Natural killer cell (primary cell): ENCODE results near the gene KRT32. TPM values are rescaled to one million over a fixed set of nuclear protein-coding genes. Genes with fewer than 3 reads are reported as not detected.

Experiments used
- ATAC-seq, 3 donors: fragments of 150-1000 bp in 2 of 3; fragments of 200-7000 bp in 1 of 3; cut with Tn5 transposase; 1 replicate in 1 of 3; 2 replicates in 2 of 3; pipeline ENCODE4 v1.10.0; 2021; ENCODE audit warnings: mild to moderate bottlenecking in 2 of 3, moderate library complexity in 2 of 3
- DNase-seq, 2 donors: peaks; one replicate each; pipeline versions ENCODE4 v3.0.0 to v3.0.0-alpha.2; 2013 to 2021; ENCODE audit warnings: mixed read lengths in 1 of 2
- H3K27ac ChIP-seq: one replicate; pipeline ENCODE4 v1.5.1; 2013; ENCODE audit warnings: mild to moderate bottlenecking, low read length
- H3K27me3 ChIP-seq: one replicate; pipeline ENCODE4 v1.6.1; 2013; ENCODE audit warnings: low read length; ENCODE audit not compliant: control insufficient read depth, insufficient read depth
- H3K36me3 ChIP-seq: one replicate; pipeline ENCODE4 v1.6.1; 2013; ENCODE audit warnings: low read length; ENCODE audit not compliant: control insufficient read depth, insufficient read depth
- H3K4me1 ChIP-seq: one replicate; pipeline ENCODE4 v1.6.1; 2013; ENCODE audit warnings: low read length; ENCODE audit not compliant: control insufficient read depth, insufficient read depth
- H3K4me3 ChIP-seq: one replicate; pipeline ENCODE4 v1.5.1; 2013; ENCODE audit warnings: low read length
- H3K9me3 ChIP-seq: one replicate; pipeline ENCODE4 v1.6.1; 2013; ENCODE audit warnings: low read length; ENCODE audit not compliant: control insufficient read depth, insufficient read depth
- H3K27ac Mint-ChIP-seq, 2 donors: one replicate each; pipeline ENCODE4 v1.8.0; 2022; ENCODE audit warnings: mild to moderate bottlenecking in 2 of 2, mixed read lengths in 2 of 2, moderate library complexity in 1 of 2
- H3K27me3 Mint-ChIP-seq, 2 donors: one replicate each; pipeline ENCODE4 v1.8.0; 2022; ENCODE audit warnings: low read depth in 2 of 2, mixed read lengths in 2 of 2
- H3K36me3 Mint-ChIP-seq: one replicate; pipeline ENCODE4 v1.8.0; 2022; ENCODE audit warnings: mixed read lengths
- H3K4me1 Mint-ChIP-seq, 2 donors: one replicate each; pipeline ENCODE4 v1.8.0; 2022; ENCODE audit warnings: mixed read lengths in 2 of 2
- H3K4me3 Mint-ChIP-seq: one replicate; pipeline ENCODE4 v1.8.0; 2022; ENCODE audit warnings: mild to moderate bottlenecking, moderate library complexity, mixed read lengths
- H3K9me3 Mint-ChIP-seq, 2 donors: one replicate each; pipeline ENCODE4 v1.8.0; 2022; ENCODE audit warnings: mixed read lengths in 2 of 2
- WGBS: methylation state at CpG from one replicate; pipeline ENCODE4 v1.1.7; 2013; ENCODE audit warnings: missing lambda C conversion rate; ENCODE audit not compliant: insufficient coverage; 5-methylcytosine and 5-hydroxymethylcytosine counted together
- intact Hi-C: fragments of 100-400 bp; cut with micrococcal nuclease; formaldehyde crosslinking; loops from one replicate; pipeline ENCODE4 v1.14.2; 2022
- total RNA-seq, 4 donors: library from RNA; stranded (reverse); fragments of 120-200 nt in 1 of 4; gene quantifications; one replicate each; pipeline versions ENCODE4 v1.2.3 to v1.2.4, GENCODE V29; 2013 to 2022
- TF ChIP-seq, protein P1 (sequence below): fragments of 200-600 bp; IDR thresholded peaks from one replicate; pipeline ENCODE4 v1.8.0; 2022; ENCODE audit warnings: antibody characterized with exemption

The KRT32 gene
- total RNA-seq, 3 donors from 2014 or later (not counting 1 experiment from before 2014, with no cell fraction given): not detected

GRCh38 chr17:41468346-41468745, 1.2 kb upstream of the KRT32 start:
- no peaks in the 10 kb centered on the region for H3K4me1 ChIP-seq
- no peaks in the 10 kb centered on the region for H3K9me3 ChIP-seq
- Mint-ChIP-seq H3K4me3 (no peak overlapping the region), H3K36me3 (no peaks in the 10 kb centered on the region), H3K9me3 (no peaks in the 10 kb centered on the region), H3K4me1 (no peaks in the 10 kb centered on the region), H3K27ac (no peak overlapping the region), H3K27me3 (peaks cover 15 to 29% of the 10 kb centered on the region in 2 donors)
- no peaks in the 10 kb centered on the region for H3K36me3 ChIP-seq
- no peak overlapping the region for H3K27ac ChIP-seq
- DNase-seq (no peak), ATAC-seq (no peak)
- H3K4me3 ChIP-seq: no peak overlapping the region
- TF ChIP-seq, protein P1, sequence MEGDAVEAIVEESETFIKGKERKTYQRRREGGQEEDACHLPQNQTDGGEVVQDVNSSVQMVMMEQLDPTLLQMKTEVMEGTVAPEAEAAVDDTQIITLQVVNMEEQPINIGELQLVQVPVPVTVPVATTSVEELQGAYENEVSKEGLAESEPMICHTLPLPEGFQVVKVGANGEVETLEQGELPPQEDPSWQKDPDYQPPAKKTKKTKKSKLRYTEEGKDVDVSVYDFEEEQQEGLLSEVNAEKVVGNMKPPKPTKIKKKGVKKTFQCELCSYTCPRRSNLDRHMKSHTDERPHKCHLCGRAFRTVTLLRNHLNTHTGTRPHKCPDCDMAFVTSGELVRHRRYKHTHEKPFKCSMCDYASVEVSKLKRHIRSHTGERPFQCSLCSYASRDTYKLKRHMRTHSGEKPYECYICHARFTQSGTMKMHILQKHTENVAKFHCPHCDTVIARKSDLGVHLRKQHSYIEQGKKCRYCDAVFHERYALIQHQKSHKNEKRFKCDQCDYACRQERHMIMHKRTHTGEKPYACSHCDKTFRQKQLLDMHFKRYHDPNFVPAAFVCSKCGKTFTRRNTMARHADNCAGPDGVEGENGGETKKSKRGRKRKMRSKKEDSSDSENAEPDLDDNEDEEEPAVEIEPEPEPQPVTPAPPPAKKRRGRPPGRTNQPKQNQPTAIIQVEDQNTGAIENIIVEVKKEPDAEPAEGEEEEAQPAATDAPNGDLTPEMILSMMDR: no peak
- H3K27me3 ChIP-seq: no peaks in the 10 kb centered on the region
- intact Hi-C loops: no loop called here

DNA sequence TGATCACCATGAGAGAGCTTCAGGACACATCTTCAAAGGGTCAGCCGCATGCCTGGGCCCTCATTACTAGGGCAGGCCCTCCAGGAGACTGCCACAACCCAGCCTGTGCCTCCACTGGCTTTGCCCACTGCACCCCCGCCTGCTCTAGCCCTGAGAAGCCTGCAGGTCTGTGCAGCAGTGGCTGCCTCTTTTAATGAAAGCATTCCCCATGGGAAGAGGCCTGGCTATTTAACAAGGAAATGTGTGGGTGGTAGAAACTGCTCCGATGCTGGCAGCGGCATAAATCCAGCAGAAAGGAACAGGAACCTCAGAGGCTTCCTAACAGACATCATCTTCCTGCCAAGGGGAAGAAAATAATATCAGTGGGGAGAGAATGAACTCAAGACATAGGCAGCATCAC, 375 bp upstream of the KRT32 start:
- no peak overlapping the region for H3K4me3 ChIP-seq

GRCh38 chr17:41464682-41465081, 2.5 kb downstream of the KRT32 start:
- no peaks in the 10 kb centered on the region for H3K4me1 ChIP-seq
- no peak overlapping the region for H3K4me3 ChIP-seq
- intact Hi-C loops: no loop called here
- no peak overlapping the region for H3K27ac ChIP-seq
- no peaks in the 10 kb centered on the region for H3K4me1 Mint-ChIP-seq
- 78% methylated on average over 6 of the region's 6 CpGs for WGBS
- peaks cover 18 to 19% of the 10 kb centered on the region in 2 donors for H3K27me3 Mint-ChIP-seq
- H3K36me3 Mint-ChIP-seq: no peaks in the 10 kb centered on the region
- no peaks in the 10 kb centered on the region for H3K9me3 ChIP-seq
- no peak overlapping the region for H3K4me3 Mint-ChIP-seq
- H3K36me3 ChIP-seq: no peaks in the 10 kb centered on the region
- no peaks in the 10 kb centered on the region for H3K27me3 ChIP-seq
- DNase-seq (no peak), ATAC-seq (no peak)
- no peak overlapping the region for H3K27ac Mint-ChIP-seq
- H3K9me3 Mint-ChIP-seq: no peaks in the 10 kb centered on the region
- TF ChIP-seq, protein P1: no peak

More for the DNA sequence above, 375 bp upstream of the KRT32 start:
- H3K27me3 ChIP-seq: no peaks in the 10 kb centered on the region
- no peaks in the 10 kb centered on the region for H3K9me3 ChIP-seq
- no peaks in the 10 kb centered on the region for H3K36me3 ChIP-seq
- H3K9me3 Mint-ChIP-seq: no peaks in the 10 kb centered on the region
- intact Hi-C loops: no loop called here
- H3K4me1 Mint-ChIP-seq: no peaks in the 10 kb centered on the region
- no peak overlapping the region for H3K27ac Mint-ChIP-seq
- no peaks in the 10 kb centered on the region for H3K36me3 Mint-ChIP-seq
- no peak overlapping the region for H3K27ac ChIP-seq
- no peak for ATAC-seq
- no peak for DNase-seq
- H3K4me1 ChIP-seq: no peaks in the 10 kb centered on the region
- H3K4me3 Mint-ChIP-seq: no peak overlapping the region
- peaks cover 15 to 29% of the 10 kb centered on the region in 2 donors for H3K27me3 Mint-ChIP-seq
- WGBS: 83% methylated on average over 4 of the region's 4 CpGs
- TF ChIP-seq, protein P1: no peak

GRCh38 chr17:41464173-41464572, 3.0 kb downstream of the KRT32 start:
- Histone ChIP-seq H3K4me3 (no peak overlapping the region), H3K27ac (no peak overlapping the region), H3K4me1 (no peaks in the 10 kb centered on the region), H3K9me3 (no peaks in the 10 kb centered on the region), H3K27me3 (no peaks in the 10 kb centered on the region), H3K36me3 (no peaks in the 10 kb centered on the region)
- H3K4me1 Mint-ChIP-seq: no peaks in the 10 kb centered on the region
- H3K27ac Mint-ChIP-seq: no peak overlapping the region
- no peaks in the 10 kb centered on the region for H3K36me3 Mint-ChIP-seq
- intact Hi-C loops: no loop called here
- H3K9me3 Mint-ChIP-seq: no peaks in the 10 kb centered on the region
- ATAC-seq (no peak), DNase-seq (no peak)
- 91% methylated on average over 11 of the region's 11 CpGs for WGBS
- H3K27me3 Mint-ChIP-seq: peaks cover 14 to 18% of the 10 kb centered on the region in 2 donors
- H3K4me3 Mint-ChIP-seq: no peak overlapping the region
- TF ChIP-seq, protein P1: no peak
